Mesothelial cell of epicardium (in vitro differentiated cells): ENCODE measurements around the gene YBX3. TPM values are rescaled to one million over a fixed set of nuclear protein-coding genes. Genes with fewer than 3 reads are reported as not detected.

ENCODE experiments used
- DNase-seq, 2 experiments: peaks; one replicate each; pipeline ENCODE4 v3.0.0; 2021; ENCODE audit warnings: low spot score in 2 of 2; ENCODE audit not compliant: unreplicated experiment in 2 of 2
- H3K27ac Mint-ChIP-seq: 2 replicates; pipeline ENCODE4 v1.8.0; 2021; ENCODE audit warnings: mixed read lengths
- H3K27me3 Mint-ChIP-seq: 2 replicates; pipeline ENCODE4 v1.8.0; 2021; ENCODE audit warnings: low read depth, mixed read lengths
- H3K36me3 Mint-ChIP-seq: 2 replicates; pipeline ENCODE4 v1.8.0; 2021; ENCODE audit warnings: mixed read lengths
- H3K4me1 Mint-ChIP-seq: 2 replicates; pipeline ENCODE4 v1.8.0; 2021; ENCODE audit warnings: mixed read lengths
- H3K4me3 Mint-ChIP-seq: 2 replicates; pipeline ENCODE4 v1.8.0; 2021; ENCODE audit warnings: mild to moderate bottlenecking, moderate library complexity, mixed read lengths
- H3K9me3 Mint-ChIP-seq: 2 replicates; pipeline ENCODE4 v1.8.0; 2021; ENCODE audit warnings: mixed read lengths
- total RNA-seq: library from RNA; stranded (reverse); gene quantifications from 3 replicates; pipeline ENCODE4 v1.2.1, GENCODE V29; 2021
- TF ChIP-seq, protein P1 (sequence below): fragments of 200-600 bp; sonication (generic); IDR thresholded peaks from one replicate; pipeline ENCODE4 v1.5.0; 2021; ENCODE audit warnings: antibody characterized with exemption; ENCODE audit not compliant: unreplicated experiment

YBX3 gene
- total RNA-seq, 1 donor from 2014 or later: 150 TPM

DNA sequence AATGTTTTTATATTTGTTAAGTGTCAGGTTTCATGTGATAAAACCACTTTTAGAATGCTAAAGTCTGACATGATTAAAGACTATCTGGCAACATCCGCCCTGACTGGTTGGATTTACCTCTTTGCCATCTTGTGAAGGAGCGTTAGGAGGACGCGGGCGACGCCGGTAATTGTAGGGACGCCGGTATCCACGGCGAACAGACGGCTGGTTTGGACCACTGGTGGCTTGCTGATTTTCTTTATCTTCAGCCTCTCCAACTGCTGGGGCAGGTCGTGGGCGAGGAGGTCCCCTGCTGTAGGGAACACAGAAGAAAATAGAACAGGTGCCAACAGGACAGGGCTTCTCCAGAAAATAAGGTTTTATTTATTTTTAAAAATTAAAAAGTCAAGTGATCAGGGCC is 21.3 kb downstream of the YBX3 start:
- no peak overlapping the region for H3K27ac Mint-ChIP-seq

DNA sequence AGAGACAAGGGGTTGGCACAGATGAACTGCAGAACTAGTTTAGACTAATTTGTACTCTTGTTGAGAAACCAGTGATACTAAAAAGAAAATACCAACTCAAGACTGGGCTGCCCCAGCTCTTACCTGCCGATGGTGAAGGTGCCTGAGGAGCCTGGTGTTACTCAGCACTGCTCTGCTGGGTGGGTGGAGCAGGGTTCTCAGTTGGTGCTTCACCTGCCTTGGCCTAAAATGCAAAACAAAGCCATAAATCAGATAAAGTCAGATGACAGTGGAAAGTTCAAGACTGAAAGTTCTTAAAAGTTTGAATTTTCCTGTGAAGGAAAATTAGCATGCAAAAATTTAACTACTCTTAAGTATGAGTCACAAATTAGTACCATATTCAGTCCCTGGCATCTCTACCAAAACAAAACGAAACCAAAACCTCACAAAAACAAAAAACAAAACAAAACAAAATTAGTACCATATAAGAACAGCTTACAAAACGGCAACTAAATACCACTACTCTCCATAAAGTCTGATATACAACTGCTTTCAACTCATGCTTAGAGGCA is 21.9 kb downstream of the YBX3 start:
- DNase-seq: no peak
- Mint-ChIP-seq H3K9me3 (no peaks in the 10 kb centered on the region), H3K36me3 (peaks cover 43% of the 10 kb centered on the region), H3K27me3 (no peaks in the 10 kb centered on the region), H3K27ac (no peak overlapping the region), H3K4me3 (no peak overlapping the region), H3K4me1 (no peaks in the 10 kb centered on the region)
- TF ChIP-seq, protein P1, sequence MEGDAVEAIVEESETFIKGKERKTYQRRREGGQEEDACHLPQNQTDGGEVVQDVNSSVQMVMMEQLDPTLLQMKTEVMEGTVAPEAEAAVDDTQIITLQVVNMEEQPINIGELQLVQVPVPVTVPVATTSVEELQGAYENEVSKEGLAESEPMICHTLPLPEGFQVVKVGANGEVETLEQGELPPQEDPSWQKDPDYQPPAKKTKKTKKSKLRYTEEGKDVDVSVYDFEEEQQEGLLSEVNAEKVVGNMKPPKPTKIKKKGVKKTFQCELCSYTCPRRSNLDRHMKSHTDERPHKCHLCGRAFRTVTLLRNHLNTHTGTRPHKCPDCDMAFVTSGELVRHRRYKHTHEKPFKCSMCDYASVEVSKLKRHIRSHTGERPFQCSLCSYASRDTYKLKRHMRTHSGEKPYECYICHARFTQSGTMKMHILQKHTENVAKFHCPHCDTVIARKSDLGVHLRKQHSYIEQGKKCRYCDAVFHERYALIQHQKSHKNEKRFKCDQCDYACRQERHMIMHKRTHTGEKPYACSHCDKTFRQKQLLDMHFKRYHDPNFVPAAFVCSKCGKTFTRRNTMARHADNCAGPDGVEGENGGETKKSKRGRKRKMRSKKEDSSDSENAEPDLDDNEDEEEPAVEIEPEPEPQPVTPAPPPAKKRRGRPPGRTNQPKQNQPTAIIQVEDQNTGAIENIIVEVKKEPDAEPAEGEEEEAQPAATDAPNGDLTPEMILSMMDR: no peak

More for the DNA sequence above, 21.3 kb downstream of the YBX3 start:
- Mint-ChIP-seq H3K9me3 (no peaks in the 10 kb centered on the region), H3K27me3 (no peaks in the 10 kb centered on the region), H3K36me3 (peaks cover 42% of the 10 kb centered on the region), H3K4me1 (no peaks in the 10 kb centered on the region), H3K4me3 (no peak overlapping the region)
- DNase-seq: no peak
- TF ChIP-seq, protein P1: no peak

DNA sequence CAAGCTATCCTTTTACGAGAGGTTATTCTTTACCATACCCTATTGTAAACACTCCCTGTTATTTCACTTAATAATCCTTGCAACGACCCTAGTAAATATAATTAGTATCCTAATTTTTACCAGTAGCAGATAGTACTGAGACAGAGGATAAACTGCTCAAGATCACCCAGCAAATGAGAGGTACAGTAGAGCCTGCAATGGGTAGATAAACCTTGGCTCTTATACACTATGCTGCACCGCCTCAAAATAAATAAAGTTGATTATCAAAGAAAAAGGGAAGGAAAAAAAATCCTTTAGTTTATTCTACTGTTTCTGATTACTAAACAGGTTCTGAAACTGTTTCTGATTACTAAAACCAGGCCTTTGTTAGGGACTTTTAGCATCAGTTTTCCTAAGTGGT is 22.5 kb downstream of the YBX3 start:
- TF ChIP-seq, protein P1: no peak

DNA sequence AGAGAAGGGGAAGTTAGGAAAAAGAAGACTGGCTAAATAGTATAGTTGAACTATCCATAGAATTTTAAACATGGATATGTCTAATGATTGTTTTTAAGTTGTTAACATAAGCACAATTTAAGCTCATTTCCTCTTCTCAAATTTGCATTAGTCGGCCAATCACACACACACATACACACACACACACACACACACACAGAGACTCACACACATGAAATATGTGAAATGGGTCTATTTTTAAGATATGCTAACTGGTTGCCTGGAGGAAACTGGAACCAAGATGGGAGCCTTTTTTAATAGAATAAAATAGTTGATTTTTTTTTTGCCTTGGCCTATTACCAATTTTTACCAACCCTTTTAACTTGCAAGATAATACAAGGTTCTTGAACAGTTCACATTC is 25.3 kb downstream of the YBX3 start:
- DNase-seq: no peak
- Mint-ChIP-seq H3K36me3 (peaks cover 56% of the 10 kb centered on the region), H3K27me3 (no peaks in the 10 kb centered on the region), H3K4me1 (no peaks in the 10 kb centered on the region), H3K9me3 (no peaks in the 10 kb centered on the region), H3K27ac (no peak overlapping the region), H3K4me3 (no peak overlapping the region)
- TF ChIP-seq, protein P1: no peak

More for the DNA sequence above, 22.5 kb downstream of the YBX3 start:
- Mint-ChIP-seq H3K36me3 (peaks cover 48% of the 10 kb centered on the region), H3K4me1 (no peaks in the 10 kb centered on the region), H3K27ac (no peak overlapping the region), H3K27me3 (no peaks in the 10 kb centered on the region), H3K9me3 (no peaks in the 10 kb centered on the region), H3K4me3 (no peak overlapping the region)
- no peak for DNase-seq

DNA sequence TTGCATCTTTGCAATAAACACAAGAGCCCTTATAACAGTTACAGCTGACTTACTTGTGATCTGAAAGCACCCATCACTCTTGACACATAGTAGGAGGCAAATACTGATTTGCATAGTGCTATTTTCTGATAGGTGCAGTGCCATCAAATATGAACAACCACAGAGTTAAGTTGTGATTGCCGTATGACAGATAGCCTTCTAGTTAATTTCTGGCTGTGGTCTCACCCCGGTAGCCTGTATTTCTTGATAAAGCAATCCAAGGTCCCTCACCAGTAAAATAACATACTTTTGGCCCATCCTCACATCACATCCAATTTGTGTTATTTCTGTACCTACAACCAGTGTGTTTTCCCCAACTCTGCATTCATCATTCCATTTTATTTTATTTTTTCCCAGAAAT is 26.0 kb downstream of the YBX3 start:
- H3K27ac Mint-ChIP-seq: no peak overlapping the region
- TF ChIP-seq, protein P1: no peak
- no peak for DNase-seq
- no peaks in the 10 kb centered on the region for H3K9me3 Mint-ChIP-seq
- H3K4me3 Mint-ChIP-seq: no peak overlapping the region
- H3K27me3 Mint-ChIP-seq: no peaks in the 10 kb centered on the region
- H3K4me1 Mint-ChIP-seq: no peaks in the 10 kb centered on the region
- peaks cover 54% of the 10 kb centered on the region for H3K36me3 Mint-ChIP-seq

DNA sequence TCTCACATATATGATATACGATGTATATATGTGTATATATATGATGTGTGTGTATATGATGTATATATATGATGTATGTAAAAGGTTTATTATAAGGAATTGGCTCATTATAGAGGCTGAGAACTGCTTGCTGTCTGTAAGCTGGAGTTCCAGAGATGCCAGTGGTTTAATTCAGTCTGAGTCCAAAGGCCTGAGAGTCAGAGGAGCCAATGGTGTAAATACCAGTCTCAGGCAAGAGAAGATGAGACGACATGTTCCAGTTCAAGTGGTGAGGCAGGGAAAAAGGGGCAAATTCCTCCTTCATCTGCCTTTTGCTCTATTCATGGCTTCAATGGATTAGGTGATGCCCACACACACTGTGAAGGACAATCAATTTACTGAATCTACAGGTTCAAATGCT is 32.2 kb downstream of the YBX3 start:
- Mint-ChIP-seq H3K9me3 (peaks cover 18% of the 10 kb centered on the region), H3K27ac (no peak overlapping the region), H3K27me3 (no peaks in the 10 kb centered on the region), H3K4me1 (no peaks in the 10 kb centered on the region), H3K36me3 (peaks cover 17% of the 10 kb centered on the region), H3K4me3 (no peak overlapping the region)
- TF ChIP-seq, protein P1: no peak
- DNase-seq: no peak
